Hepatocyte (in vitro differentiated cells): ENCODE data around the gene FCMR. TPM values are rescaled to one million over a fixed set of nuclear protein-coding genes. Genes with fewer than 3 reads are reported as not detected.

Source experiments
- DNase-seq: peaks from one replicate; pipeline ENCODE4 v3.0.0-alpha.2; 2016; ENCODE audit warnings: low spot score
- H2AFZ ChIP-seq: fragments of 200-600 bp; sonication (generic); 2 replicates; pipeline ENCODE4 v1.6.0; 2016; ENCODE audit warnings: antibody characterized with exemption, mild to moderate bottlenecking
- H3K27ac ChIP-seq: fragments of 200-600 bp; sonication (generic); 2 replicates; pipeline ENCODE4 v1.5.1; 2016; ENCODE audit warnings: mild to moderate bottlenecking
- H3K27me3 ChIP-seq: fragments of 200-600 bp; sonication (generic); 2 replicates; pipeline ENCODE4 v1.6.1; 2016
- H3K36me3 ChIP-seq: fragments of 200-600 bp; sonication (generic); replicated peaks from 2 replicates; pipeline ENCODE4 v1.5.1; 2016; ENCODE audit warnings: low read depth; ENCODE audit not compliant: insufficient read depth
- H3K4me1 ChIP-seq: fragments of 200-600 bp; sonication (generic); 2 replicates; pipeline ENCODE4 v1.5.1; 2016; ENCODE audit warnings: mild to moderate bottlenecking, moderate library complexity; ENCODE audit not compliant: insufficient read depth
- H3K4me2 ChIP-seq: fragments of 200-600 bp; sonication (generic); 2 replicates; pipeline ENCODE4 v1.6.0; 2016
- H3K4me3 ChIP-seq: fragments of 200-600 bp; sonication (generic); 2 replicates; pipeline ENCODE4 v1.5.1; 2016; ENCODE audit warnings: mild to moderate bottlenecking
- H3K79me2 ChIP-seq: fragments of 200-600 bp; sonication (generic); 2 replicates; pipeline ENCODE4 v1.6.0; 2017; ENCODE audit warnings: mild to moderate bottlenecking
- H3K9me2 ChIP-seq: fragments of 200-600 bp; sonication (generic); replicated peaks from 2 replicates; pipeline ENCODE4 v1.6.0; 2017; ENCODE audit warnings: mild to moderate bottlenecking; ENCODE audit not compliant: insufficient read depth
- H3K9me3 ChIP-seq: fragments of 200-600 bp; sonication (generic); 2 replicates; pipeline ENCODE4 v1.5.1; 2016; ENCODE audit warnings: low read depth, mild to moderate bottlenecking
- H4K20me1 ChIP-seq: fragments of 200-600 bp; sonication (generic); 2 replicates; pipeline ENCODE4 v1.6.0; 2016; ENCODE audit warnings: mild to moderate bottlenecking; ENCODE audit not compliant: insufficient read depth, poor library complexity, severe bottlenecking
- EZH2 ChIP-seq: fragments of 200-600 bp; sonication (generic); IDR thresholded peaks from 2 replicates; pipeline ENCODE4 v1.6.1; 2016; ENCODE audit warnings: antibody characterized with exemption, mild to moderate bottlenecking, borderline replicate concordance
- EZH2phosphoT487 ChIP-seq: fragments of 200-600 bp; sonication (generic); IDR thresholded peaks from one replicate; pipeline ENCODE4 v1.6.1; 2018; ENCODE audit warnings: antibody characterized with exemption, mild to moderate bottlenecking, low read depth, moderate library complexity; ENCODE audit not compliant: unreplicated experiment, severe bottlenecking
- WGBS: methylation state at CpG from one replicate; pipeline ENCODE4 v1.1.6; 2016; ENCODE audit warnings: low lambda C conversion rate; ENCODE audit errors: missing lambda C conversion rate; 5-methylcytosine and 5-hydroxymethylcytosine counted together
- polyA plus RNA-seq: library from polyadenylated mRNA; unstranded; fragments of >200 nt; fragmentation: Nextera tagmentation; extraction: Ambion mirVana; gene quantifications from 2 replicates; pipeline ENCODE4 v1.2.1, GENCODE V29; 2016
- total RNA-seq: library from RNA; depleted of rRNA; stranded (reverse); fragments of >200 nt; gene quantifications from 2 replicates; pipeline ENCODE4 v1.2.3, GENCODE V29; 2014
- TF ChIP-seq, protein P1 (sequence below): fragments of 200-600 bp; sonication (generic); IDR thresholded peaks from 2 replicates; pipeline ENCODE4 v1.5.1; 2016; ENCODE audit warnings: antibody characterized with exemption, mild to moderate bottlenecking; ENCODE audit not compliant: poor library complexity

Gene FCMR
- total and polyA plus RNA-seq, 2 experiments from 2014 or later, result 0.71 to 0.97 TPM

DNA sequence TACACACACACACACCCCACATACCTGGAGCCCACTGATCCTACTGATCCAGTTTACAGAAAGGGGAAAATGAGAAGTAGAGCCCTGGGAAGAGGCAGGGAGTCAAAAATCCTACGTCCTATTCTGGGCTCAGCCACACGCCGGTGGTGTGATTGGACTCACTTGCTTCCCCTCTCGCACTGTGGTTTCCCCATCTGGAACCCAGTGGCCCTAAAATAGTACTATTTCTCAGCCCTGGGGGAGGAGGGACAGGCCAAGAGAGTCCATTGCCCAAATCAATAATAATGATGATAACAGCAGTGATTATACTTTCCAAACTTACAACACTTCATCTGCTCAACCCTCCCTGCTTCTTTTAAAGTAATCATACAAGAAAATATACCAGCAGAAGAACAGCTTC lies 27.5 kb upstream of the FCMR start:
- Histone ChIP-seq H3K27me3 (no peaks in the 10 kb centered on the region), H3K4me3 (no peak overlapping the region), H3K4me2 (no peak overlapping the region), H3K79me2 (no peaks in the 10 kb centered on the region), H2AFZ (no peak overlapping the region), H3K9me3 (no peaks in the 10 kb centered on the region), H3K9me2 (no peaks in the 10 kb centered on the region), H4K20me1 (no peaks in the 10 kb centered on the region), H3K4me1 (peaks cover 21% of the 10 kb centered on the region), H3K27ac (no peak overlapping the region), H3K36me3 (no peaks in the 10 kb centered on the region)
- WGBS, result 92% methylated on average over 4 of the region's 4 CpGs
- no peak for DNase-seq
- TF ChIP-seq, protein P1, sequence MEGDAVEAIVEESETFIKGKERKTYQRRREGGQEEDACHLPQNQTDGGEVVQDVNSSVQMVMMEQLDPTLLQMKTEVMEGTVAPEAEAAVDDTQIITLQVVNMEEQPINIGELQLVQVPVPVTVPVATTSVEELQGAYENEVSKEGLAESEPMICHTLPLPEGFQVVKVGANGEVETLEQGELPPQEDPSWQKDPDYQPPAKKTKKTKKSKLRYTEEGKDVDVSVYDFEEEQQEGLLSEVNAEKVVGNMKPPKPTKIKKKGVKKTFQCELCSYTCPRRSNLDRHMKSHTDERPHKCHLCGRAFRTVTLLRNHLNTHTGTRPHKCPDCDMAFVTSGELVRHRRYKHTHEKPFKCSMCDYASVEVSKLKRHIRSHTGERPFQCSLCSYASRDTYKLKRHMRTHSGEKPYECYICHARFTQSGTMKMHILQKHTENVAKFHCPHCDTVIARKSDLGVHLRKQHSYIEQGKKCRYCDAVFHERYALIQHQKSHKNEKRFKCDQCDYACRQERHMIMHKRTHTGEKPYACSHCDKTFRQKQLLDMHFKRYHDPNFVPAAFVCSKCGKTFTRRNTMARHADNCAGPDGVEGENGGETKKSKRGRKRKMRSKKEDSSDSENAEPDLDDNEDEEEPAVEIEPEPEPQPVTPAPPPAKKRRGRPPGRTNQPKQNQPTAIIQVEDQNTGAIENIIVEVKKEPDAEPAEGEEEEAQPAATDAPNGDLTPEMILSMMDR, result no peak
- no peak for TF ChIP-seq EZH2

DNA sequence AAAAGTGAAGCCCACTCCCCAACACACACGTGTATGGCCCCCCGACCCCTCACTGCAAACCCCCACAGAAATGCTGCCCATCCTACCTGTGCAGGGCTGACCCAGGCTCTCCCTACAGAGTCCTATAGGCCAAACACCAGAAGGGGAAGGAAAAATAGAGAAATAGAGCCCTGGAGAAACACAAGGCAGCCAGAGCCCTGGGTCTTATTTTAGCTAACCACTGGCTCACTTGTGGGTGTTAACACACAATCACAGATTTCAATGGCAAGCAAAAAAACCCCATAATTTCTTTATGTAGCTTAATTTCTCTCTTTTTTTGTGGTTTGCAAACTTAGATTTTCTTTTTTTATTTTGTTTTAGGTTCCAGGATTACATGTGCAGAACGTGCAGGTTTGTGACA lies 25.5 kb upstream of the FCMR start:
- no peaks in the 10 kb centered on the region for H4K20me1 ChIP-seq
- no peak for DNase-seq
- peaks cover 5% of the 10 kb centered on the region for H3K4me1 ChIP-seq
- H2AFZ ChIP-seq, result no peak overlapping the region
- no peaks in the 10 kb centered on the region for H3K79me2 ChIP-seq
- H3K9me3 ChIP-seq, result no peaks in the 10 kb centered on the region
- no peak overlapping the region for H3K4me2 ChIP-seq
- no peaks in the 10 kb centered on the region for H3K36me3 ChIP-seq
- WGBS, result 88% methylated on average over 3 of the region's 3 CpGs
- H3K27me3 ChIP-seq, result peaks cover 12% of the 10 kb centered on the region
- no peaks in the 10 kb centered on the region for H3K9me2 ChIP-seq
- no peak overlapping the region for H3K27ac ChIP-seq
- TF ChIP-seq, protein P1, result no peak
- TF ChIP-seq EZH2 (no peak), EZH2phosphoT487 (no peak)
- H3K4me3 ChIP-seq, result no peak overlapping the region

DNA sequence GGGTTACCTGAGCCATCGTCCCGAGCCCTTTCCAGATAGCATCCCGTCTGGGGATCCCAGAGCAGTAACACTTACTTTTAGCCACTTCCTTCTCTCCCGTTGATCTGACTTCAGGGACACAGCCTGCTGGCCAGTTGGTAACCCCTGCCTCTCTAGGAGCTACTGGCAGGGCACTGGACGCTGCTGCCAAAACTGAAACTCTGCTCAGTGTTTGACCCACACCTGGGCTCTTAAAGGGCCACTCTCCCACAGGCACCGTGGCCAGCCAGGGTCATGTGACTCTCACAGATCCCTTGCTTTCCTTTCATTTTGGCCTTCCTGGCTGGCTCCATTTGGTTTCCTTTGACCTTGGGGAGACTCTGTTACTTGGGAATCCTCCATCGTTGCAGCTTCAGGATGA lies 24.5 kb upstream of the FCMR start, which contains the start of gene PIGR:
Gene PIGR (minus strand): TSS at position 206 of the 400 bp plus-strand sequence. CDS start 5,935 bp downstream, outside the sequence.
- Histone ChIP-seq H3K27me3 (peaks cover 12% of the 10 kb centered on the region), H3K79me2 (no peaks in the 10 kb centered on the region), H3K36me3 (no peaks in the 10 kb centered on the region), H3K27ac (no peak within 1 kb of the TSS), H3K9me3 (no peaks in the 10 kb centered on the region), H3K4me1 (peaks cover 10% of the 10 kb centered on the region), H3K4me3 (no peak within 1 kb of the TSS), H2AFZ (no peak within 1 kb of the TSS), H4K20me1 (no peaks in the 10 kb centered on the region), H3K9me2 (no peaks in the 10 kb centered on the region), H3K4me2 (no peak within 1 kb of the TSS)
- 78% methylated on average over 7 of the region's 7 CpGs for WGBS
- TF ChIP-seq, protein P1, result no peak
- TF ChIP-seq EZH2phosphoT487 (no peak), EZH2 (no peak)
- no peak for DNase-seq

DNA sequence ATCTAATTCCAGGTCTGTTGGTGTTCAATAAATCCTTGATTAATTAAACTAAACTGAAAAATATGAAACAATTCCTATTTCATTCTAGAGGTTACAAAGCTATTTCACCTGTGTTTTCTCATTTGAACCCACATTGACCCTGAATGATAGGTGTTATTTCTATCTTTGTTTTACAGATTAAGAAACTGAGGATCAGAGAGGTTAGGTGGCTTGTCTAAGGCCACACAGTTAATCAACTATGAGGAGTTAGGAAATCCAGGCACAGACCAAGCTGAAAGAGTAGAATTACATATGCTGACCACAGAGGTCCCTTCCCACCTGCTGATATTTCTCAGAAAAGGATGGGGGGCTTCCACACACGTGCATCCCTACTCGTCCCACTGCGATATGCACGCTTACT lies 24.0 kb upstream of the FCMR start:
- no peak overlapping the region for H3K4me3 ChIP-seq
- no peaks in the 10 kb centered on the region for H3K36me3 ChIP-seq
- H3K4me1 ChIP-seq, result peaks cover 10% of the 10 kb centered on the region
- no peaks in the 10 kb centered on the region for H3K9me3 ChIP-seq
- no peaks in the 10 kb centered on the region for H3K9me2 ChIP-seq
- no peak overlapping the region for H2AFZ ChIP-seq
- no peaks in the 10 kb centered on the region for H3K79me2 ChIP-seq
- no peaks in the 10 kb centered on the region for H4K20me1 ChIP-seq
- no peak overlapping the region for H3K4me2 ChIP-seq
- WGBS, result 96% methylated on average over 4 of the region's 4 CpGs
- no peak for TF ChIP-seq EZH2
- TF ChIP-seq, protein P1, result no peak
- no peak for TF ChIP-seq EZH2phosphoT487
- no peak overlapping the region for H3K27ac ChIP-seq
- DNase-seq, result no peak
- peaks cover 12% of the 10 kb centered on the region for H3K27me3 ChIP-seq
